ENCODE results near the gene CDKN1C. TPM values are rescaled to one million over a fixed set of nuclear protein-coding genes. Genes with fewer than 3 reads are reported as not detected.
"Not testable (repeated sequence)": the region's sequence is repeated elsewhere in the genome, so short reads cannot be mapped to it uniquely, and the experiment has no call there.

The CDKN1C gene
- total RNA-seq, 4 donors from 2014 or later = 14.3 to 50.9 (median 37.3) TPM

- no peaks in the 10 kb centered on the region for H3K27me3 ChIP-seq
- no peak overlapping the region for H3K27ac ChIP-seq
- peaks cover 42% of the 10 kb centered on the region for H3K4me1 ChIP-seq
- no peaks in the 10 kb centered on the region for H3K36me3 ChIP-seq
- DNase-seq (ENCODE audit: low spot score in 2 of 2) = no peak
- H3K4me3 ChIP-seq = no peak overlapping the region
- TF ChIP-seq EP300 (IDR thresholded peaks at IDR 0.05) = no peak
- TF ChIP-seq CTCF (IDR thresholded peaks at IDR 0.05) = no peak
- no peak for TF ChIP-seq POLR2AphosphoS5 (IDR thresholded peaks at IDR 0.05)
- no peak for TF ChIP-seq POLR2A (IDR thresholded peaks at IDR 0.05)
- no peaks in the 10 kb centered on the region for H3K9me3 ChIP-seq
- 100% methylated on average over 3 of the region's 14 CpGs for WGBS
Measured at GRCh38 chr11:2908130-2908529, 22.6 kb upstream of the CDKN1C start.

GRCh38 chr11:2905299-2905698 lies 19.7 kb upstream of the CDKN1C start:
- not testable (repeated sequence) for H3K4me3 ChIP-seq; DNase-seq (ENCODE audit: low spot score in 2 of 2); H3K36me3 ChIP-seq; H3K27me3 ChIP-seq; H3K27ac ChIP-seq; H3K9me3 ChIP-seq
- H3K4me1 ChIP-seq = peaks cover 40% of the 10 kb centered on the region
- WGBS = 90% methylated on average over 7 of the region's 7 CpGs

- no peak overlapping the region for H3K4me3 ChIP-seq
- 51% methylated on average over 17 of the region's 21 CpGs for WGBS
- H3K27me3 ChIP-seq = no peaks in the 10 kb centered on the region
- TF ChIP-seq POLR2A (IDR thresholded peaks at IDR 0.05) (no peak), POLR2AphosphoS5 (IDR thresholded peaks at IDR 0.05) (no peak), EP300 (IDR thresholded peaks at IDR 0.05) (no peak), CTCF (IDR thresholded peaks at IDR 0.05) (no peak)
- no peaks in the 10 kb centered on the region for H3K9me3 ChIP-seq
- H3K4me1 ChIP-seq = peaks cover 43% of the 10 kb centered on the region
- H3K27ac ChIP-seq = peak overlapping the region; percentile 39
- no peak for DNase-seq (ENCODE audit: low spot score in 2 of 2)
- H3K36me3 ChIP-seq = no peaks in the 10 kb centered on the region
Measured at GRCh38 chr11:2904153-2905052, 18.8 kb upstream of the CDKN1C start.

GRCh38 chr11:2903672-2904011 lies 18.1 kb upstream of the CDKN1C start:
- H3K36me3 ChIP-seq = no peaks in the 10 kb centered on the region
- no peak overlapping the region for H3K4me3 ChIP-seq
- no peaks in the 10 kb centered on the region for H3K9me3 ChIP-seq
- H3K27me3 ChIP-seq = no peaks in the 10 kb centered on the region
- DNase-seq (ENCODE audit: low spot score in 2 of 2) = no peak
- H3K4me1 ChIP-seq = peaks cover 45% of the 10 kb centered on the region
- 67% methylated on average over 7 of the region's 7 CpGs for WGBS
- TF ChIP-seq POLR2AphosphoS5 (IDR thresholded peaks at IDR 0.05) (no peak), EP300 (IDR thresholded peaks at IDR 0.05) (no peak), CTCF (IDR thresholded peaks at IDR 0.05) (no peak), POLR2A (IDR thresholded peaks at IDR 0.05) (no peak)
- H3K27ac ChIP-seq = no peak overlapping the region

GRCh38 chr11:2902784-2903671 lies 17.5 kb upstream of the CDKN1C start:
- WGBS = 56% methylated on average over 8 of the region's 23 CpGs
- peaks cover 51% of the 10 kb centered on the region for H3K4me1 ChIP-seq
- H3K27ac ChIP-seq = peak overlapping the region; percentile 81
- H3K9me3 ChIP-seq = no peaks in the 10 kb centered on the region
- H3K27me3 ChIP-seq = no peaks in the 10 kb centered on the region
- H3K4me3 ChIP-seq = peak overlapping the region; percentile 56
- TF ChIP-seq EP300 (IDR thresholded peaks at IDR 0.05) (no peak), POLR2A (IDR thresholded peaks at IDR 0.05) (no peak), POLR2AphosphoS5 (IDR thresholded peaks at IDR 0.05) (no peak), CTCF (IDR thresholded peaks at IDR 0.05) (no peak)
- H3K36me3 ChIP-seq = no peaks in the 10 kb centered on the region
- DNase-seq (ENCODE audit: low spot score in 2 of 2) = no peak
